DOHH2 (cell line): ENCODE measurements around the gene TRAPPC14.
A peak's percentile ranks its signal among the peaks of the same experiment; 100 is the strongest.

Experiments
- H3F3A ChIP-seq: fragments of 200-600 bp; sonication (generic), shearing (Covaris generic); 2 replicates; pipeline ENCODE4 v1.6.0; 2016; ENCODE audit warnings: antibody characterized with exemption, mild to moderate bottlenecking; ENCODE audit not compliant: control insufficient read depth, insufficient read depth
- H3K27ac ChIP-seq: fragments of 200-600 bp; sonication (generic); 2 replicates; pipeline ENCODE4 v1.5.1; 2014; ENCODE audit warnings: low read depth, mild to moderate bottlenecking, low read length, moderate library complexity
- H3K27me3 ChIP-seq: fragments of 200-600 bp; sonication (generic); 2 replicates; pipeline ENCODE4 v1.6.1; 2014; ENCODE audit warnings: mild to moderate bottlenecking, low read length, mixed read lengths; ENCODE audit not compliant: control insufficient read depth
- H3K36me3 ChIP-seq: fragments of 200-600 bp; sonication (generic); 2 replicates; pipeline ENCODE4 v1.6.1; 2014; ENCODE audit warnings: mild to moderate bottlenecking, low read length, moderate library complexity, mixed read lengths; ENCODE audit not compliant: control insufficient read depth
- H3K4me1 ChIP-seq: fragments of 200-600 bp; sonication (generic); 2 replicates; pipeline ENCODE4 v1.6.1; 2014; ENCODE audit warnings: mild to moderate bottlenecking, low read length, mixed read lengths; ENCODE audit not compliant: control insufficient read depth
- H3K4me2 ChIP-seq: fragments of 200-600 bp; sonication (generic); 2 replicates; pipeline ENCODE4 v1.6.0; 2014; ENCODE audit warnings: mild to moderate bottlenecking, low read length, moderate library complexity
- H3K4me3 ChIP-seq: fragments of 200-600 bp; sonication (generic); 2 replicates; pipeline ENCODE4 v1.5.1; 2014; ENCODE audit warnings: mild to moderate bottlenecking, low read length, mixed read lengths
- H3K79me2 ChIP-seq: fragments of 200-600 bp; sonication (generic); 2 replicates; pipeline ENCODE4 v1.6.1; 2014; ENCODE audit warnings: mild to moderate bottlenecking, low read length, mixed read lengths; ENCODE audit not compliant: control insufficient read depth
- H3K9me2 ChIP-seq: fragments of 200-600 bp; sonication (generic); replicated peaks from 2 replicates; pipeline ENCODE4 v1.6.1; 2014; ENCODE audit warnings: mild to moderate bottlenecking, low read length, mixed read lengths; ENCODE audit not compliant: control insufficient read depth
- H3K9me3 ChIP-seq: fragments of 200-600 bp; sonication (generic); 2 replicates; pipeline ENCODE4 v1.6.1; 2014; ENCODE audit warnings: antibody characterized with exemption, low read length, mixed read lengths; ENCODE audit not compliant: control insufficient read depth, insufficient read depth
- H4K20me1 ChIP-seq: fragments of 200-600 bp; sonication (generic); 2 replicates; pipeline ENCODE4 v1.6.0; 2014; ENCODE audit warnings: low read depth, mild to moderate bottlenecking, antibody characterized with exemption, low read length, moderate library complexity; ENCODE audit not compliant: control insufficient read depth, insufficient read depth
- EZH2phosphoT487 ChIP-seq: fragments of 200-600 bp; sonication (generic); IDR thresholded peaks from 2 replicates; pipeline ENCODE4 v1.6.1; 2017; ENCODE audit warnings: borderline replicate concordance, mild to moderate bottlenecking, antibody characterized with exemption, low read length, moderate library complexity, mixed read lengths
- TF ChIP-seq, protein P1 (sequence below): fragments of 200-600 bp; sonication (generic); IDR thresholded peaks from one replicate; pipeline ENCODE4 v1.5.1; 2014; ENCODE audit warnings: antibody characterized with exemption, mild to moderate bottlenecking, low read depth, low read length; ENCODE audit not compliant: poor library complexity, severe bottlenecking

The TRAPPC14 gene

DNA sequence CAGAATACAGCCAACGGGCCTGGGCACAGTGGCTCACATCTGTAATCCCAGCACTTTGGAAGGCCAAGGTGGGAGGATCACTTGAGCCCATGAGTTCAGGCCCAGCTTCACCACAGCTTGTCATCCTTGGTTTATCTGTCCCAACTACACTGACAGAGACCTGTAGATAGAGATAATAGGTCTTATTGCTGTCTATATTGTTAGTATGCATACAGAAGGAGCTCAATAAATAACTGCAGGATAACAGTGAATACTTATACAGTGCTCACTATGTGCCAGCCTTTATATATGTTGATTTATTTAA lies 37.8 kb downstream of the TRAPPC14 start:
- H3K79me2 ChIP-seq: peaks cover 55% of the 10 kb centered on the region
- no peaks in the 10 kb centered on the region for H3K27me3 ChIP-seq
- H3F3A ChIP-seq: peaks cover 18% of the 10 kb centered on the region
- TF ChIP-seq EZH2phosphoT487: no peak
- TF ChIP-seq, protein P1, sequence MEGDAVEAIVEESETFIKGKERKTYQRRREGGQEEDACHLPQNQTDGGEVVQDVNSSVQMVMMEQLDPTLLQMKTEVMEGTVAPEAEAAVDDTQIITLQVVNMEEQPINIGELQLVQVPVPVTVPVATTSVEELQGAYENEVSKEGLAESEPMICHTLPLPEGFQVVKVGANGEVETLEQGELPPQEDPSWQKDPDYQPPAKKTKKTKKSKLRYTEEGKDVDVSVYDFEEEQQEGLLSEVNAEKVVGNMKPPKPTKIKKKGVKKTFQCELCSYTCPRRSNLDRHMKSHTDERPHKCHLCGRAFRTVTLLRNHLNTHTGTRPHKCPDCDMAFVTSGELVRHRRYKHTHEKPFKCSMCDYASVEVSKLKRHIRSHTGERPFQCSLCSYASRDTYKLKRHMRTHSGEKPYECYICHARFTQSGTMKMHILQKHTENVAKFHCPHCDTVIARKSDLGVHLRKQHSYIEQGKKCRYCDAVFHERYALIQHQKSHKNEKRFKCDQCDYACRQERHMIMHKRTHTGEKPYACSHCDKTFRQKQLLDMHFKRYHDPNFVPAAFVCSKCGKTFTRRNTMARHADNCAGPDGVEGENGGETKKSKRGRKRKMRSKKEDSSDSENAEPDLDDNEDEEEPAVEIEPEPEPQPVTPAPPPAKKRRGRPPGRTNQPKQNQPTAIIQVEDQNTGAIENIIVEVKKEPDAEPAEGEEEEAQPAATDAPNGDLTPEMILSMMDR: no peak
- H3K4me3 ChIP-seq: peak overlapping the region; percentile 82
- H3K4me1 ChIP-seq: peaks cover 38% of the 10 kb centered on the region
- H3K9me2 ChIP-seq: no peaks in the 10 kb centered on the region
- H3K27ac ChIP-seq: peak overlapping the region; percentile 62
- H3K4me2 ChIP-seq: peak overlapping the region; percentile 67
- H4K20me1 ChIP-seq: no peaks in the 10 kb centered on the region
- peaks cover 28% of the 10 kb centered on the region for H3K36me3 ChIP-seq
- H3K9me3 ChIP-seq: no peaks in the 10 kb centered on the region

DNA sequence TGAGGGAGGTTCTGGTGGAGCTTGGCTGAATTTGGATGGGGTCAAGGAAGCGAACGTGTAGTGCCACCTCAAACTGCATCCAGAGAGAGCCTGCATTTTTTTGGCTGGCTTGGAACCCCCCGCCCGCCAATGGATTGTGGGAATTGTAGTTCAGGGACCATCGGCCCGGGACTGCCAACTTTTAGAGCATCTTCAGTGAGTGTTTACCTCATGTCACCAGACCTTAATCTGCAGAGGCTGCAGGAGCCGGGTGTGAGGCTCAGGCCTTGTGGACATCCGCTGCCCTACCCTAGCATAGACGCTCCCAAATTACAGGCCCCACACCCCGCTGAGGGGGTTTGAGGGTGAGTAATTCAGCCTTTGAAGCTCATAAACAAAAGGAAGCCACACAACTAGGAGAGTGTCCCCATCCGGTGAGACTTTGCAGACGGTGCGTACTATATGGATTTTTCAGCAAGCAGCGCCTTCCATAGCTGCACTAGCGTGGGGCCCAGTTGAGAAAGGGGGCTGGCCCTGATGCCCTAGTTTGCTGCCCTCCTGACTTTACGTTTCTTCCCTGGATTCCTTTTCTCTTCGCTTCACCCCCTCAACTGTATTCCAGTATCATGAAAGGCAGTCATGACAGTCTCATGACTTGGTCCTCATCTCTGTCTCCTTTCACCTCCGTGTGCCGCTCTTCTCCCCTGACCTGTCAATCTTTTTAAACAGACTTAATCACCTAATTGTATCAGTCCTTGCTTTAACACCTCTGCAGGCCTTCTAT lies 38.4 kb downstream of the TRAPPC14 start:
- Histone ChIP-seq H4K20me1 (no peaks in the 10 kb centered on the region), H3K9me2 (no peaks in the 10 kb centered on the region), H3K27me3 (no peaks in the 10 kb centered on the region), H3K79me2 (peaks cover 49% of the 10 kb centered on the region), H3K9me3 (no peaks in the 10 kb centered on the region), H3K27ac (peak overlapping the region; percentile 62), H3K4me1 (peaks cover 33% of the 10 kb centered on the region), H3F3A (peaks cover 14% of the 10 kb centered on the region), H3K4me2 (peak overlapping the region; percentile 67), H3K36me3 (peaks cover 23% of the 10 kb centered on the region), H3K4me3 (peak overlapping the region; percentile 82)
- no peak for TF ChIP-seq EZH2phosphoT487
- TF ChIP-seq, protein P1: no peak

DNA sequence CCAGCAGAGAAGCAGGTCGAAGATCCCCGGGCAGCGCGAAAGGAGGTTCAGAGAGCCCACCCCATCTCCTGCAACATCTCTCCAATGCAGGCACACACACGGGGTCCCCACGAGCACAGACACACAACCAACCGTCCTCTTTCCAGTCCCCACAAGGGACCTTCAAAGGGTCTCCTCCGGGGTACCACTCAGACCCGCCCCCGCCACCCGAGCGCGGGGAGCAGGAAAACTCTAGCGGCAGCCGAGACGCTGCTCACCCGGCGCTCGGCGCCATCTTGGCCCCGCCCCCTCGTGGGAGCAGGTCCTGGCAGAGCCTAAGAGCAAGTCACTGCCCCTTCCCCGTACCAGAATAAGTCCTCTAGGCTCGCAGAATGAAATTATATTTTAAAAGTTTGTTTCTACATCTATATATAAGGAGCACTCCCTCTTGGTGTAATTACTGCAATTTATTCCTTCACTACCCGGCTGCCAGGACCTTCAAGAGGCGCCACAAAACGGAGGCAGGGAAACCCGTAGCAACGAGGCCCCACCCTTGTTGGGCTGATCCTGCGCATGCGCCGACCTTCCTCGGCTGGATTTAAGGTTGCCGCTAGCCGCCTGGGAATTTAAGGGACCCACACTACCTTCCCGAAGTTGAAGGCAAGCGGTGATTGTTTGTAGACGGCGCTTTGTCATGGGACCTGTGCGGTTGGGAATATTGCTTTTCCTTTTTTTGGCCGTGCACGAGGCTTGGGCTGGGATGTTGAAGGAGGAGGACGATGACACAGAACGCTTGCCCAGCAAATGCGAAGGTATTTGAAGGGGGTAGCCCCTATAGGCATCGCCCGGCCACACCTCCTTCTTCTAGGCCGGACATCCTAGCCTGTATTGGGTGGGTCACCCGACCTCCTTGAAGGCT lies 39.2 kb downstream of the TRAPPC14 start, which contains the start of the genes CNPY4 and TAF6:
Gene CNPY4, plus strand, starts transcription at position 563 of the 898 bp plus-strand sequence. Its CDS starts 111 bp downstream, at position 674.
Gene TAF6, minus strand, starts transcription at position 287 of the 898 bp plus-strand sequence. CDS start 5,149 bp downstream, outside the sequence.
- peaks cover 10% of the 10 kb centered on the region for H3F3A ChIP-seq
- no peaks in the 10 kb centered on the region for H3K9me3 ChIP-seq
- H4K20me1 ChIP-seq: no peaks in the 10 kb centered on the region
- H3K79me2 ChIP-seq: peaks cover 41% of the 10 kb centered on the region
- peak within 1 kb of the TSS; percentile 67 for H3K4me2 ChIP-seq
- peaks cover 24% of the 10 kb centered on the region for H3K4me1 ChIP-seq
- peak within 1 kb of the TSS; percentile 62 for H3K27ac ChIP-seq
- no peaks in the 10 kb centered on the region for H3K27me3 ChIP-seq
- H3K9me2 ChIP-seq: no peaks in the 10 kb centered on the region
- no peak for TF ChIP-seq EZH2phosphoT487
- TF ChIP-seq, protein P1: no peak
- peak within 1 kb of the TSS; percentile 82 for H3K4me3 ChIP-seq
- peaks cover 19% of the 10 kb centered on the region for H3K36me3 ChIP-seq
